ENCODE measurements around the gene LIPA.
"Not testable (repeated sequence)": the region's sequence is repeated elsewhere in the genome, so short reads cannot be mapped to it uniquely, and the experiment has no call there.

LIPA gene

DNA sequence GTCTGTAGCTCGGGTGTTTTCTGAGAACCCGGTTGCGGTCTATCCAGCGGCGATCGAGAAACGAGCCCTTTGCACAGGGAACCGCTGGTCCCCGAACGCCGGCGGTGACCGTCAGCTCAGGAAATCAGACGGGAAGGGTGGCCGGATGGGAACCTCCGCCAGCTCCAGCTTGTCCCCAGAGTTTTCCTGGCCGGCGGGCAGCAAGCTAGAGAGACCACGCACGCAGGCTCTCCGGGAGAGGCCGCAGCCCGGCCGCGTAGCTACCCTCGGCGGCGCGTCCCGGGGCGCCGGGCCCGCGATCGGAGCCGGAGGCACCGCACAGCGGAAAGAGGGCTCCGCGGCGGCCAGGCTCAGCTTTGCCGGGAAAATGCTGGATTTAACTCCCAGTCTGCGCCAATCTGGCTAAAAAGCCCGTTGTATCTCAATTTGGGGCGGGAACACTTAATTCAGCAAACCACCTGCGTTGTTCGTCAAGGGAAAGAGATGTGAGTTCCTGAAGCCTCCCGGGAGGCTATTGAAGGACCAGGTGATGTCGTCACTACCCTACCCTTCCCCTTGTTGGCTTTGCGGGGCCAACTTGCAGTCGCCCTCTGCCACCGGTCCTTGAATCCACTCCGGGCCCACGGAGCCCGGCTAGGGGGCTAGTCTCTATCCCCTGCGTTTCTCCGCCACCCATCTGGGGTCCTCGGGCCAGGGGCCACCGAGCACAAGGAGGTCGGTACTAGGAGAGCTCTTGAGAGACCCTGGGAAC, 43.6 kb downstream of the LIPA start:
- DNase-seq (ENCODE audit: low read depth) = peak; percentile 3

GRCh38 chr10:89207181-89207800, 44.3 kb downstream of the LIPA start, which contains the start of gene CH25H:
Gene CH25H (minus strand): TSS chr10:89207317. CDS start chr10:89207292, 25 bp downstream.
- peak; percentile 47 for DNase-seq (ENCODE audit: low read depth)

DNA sequence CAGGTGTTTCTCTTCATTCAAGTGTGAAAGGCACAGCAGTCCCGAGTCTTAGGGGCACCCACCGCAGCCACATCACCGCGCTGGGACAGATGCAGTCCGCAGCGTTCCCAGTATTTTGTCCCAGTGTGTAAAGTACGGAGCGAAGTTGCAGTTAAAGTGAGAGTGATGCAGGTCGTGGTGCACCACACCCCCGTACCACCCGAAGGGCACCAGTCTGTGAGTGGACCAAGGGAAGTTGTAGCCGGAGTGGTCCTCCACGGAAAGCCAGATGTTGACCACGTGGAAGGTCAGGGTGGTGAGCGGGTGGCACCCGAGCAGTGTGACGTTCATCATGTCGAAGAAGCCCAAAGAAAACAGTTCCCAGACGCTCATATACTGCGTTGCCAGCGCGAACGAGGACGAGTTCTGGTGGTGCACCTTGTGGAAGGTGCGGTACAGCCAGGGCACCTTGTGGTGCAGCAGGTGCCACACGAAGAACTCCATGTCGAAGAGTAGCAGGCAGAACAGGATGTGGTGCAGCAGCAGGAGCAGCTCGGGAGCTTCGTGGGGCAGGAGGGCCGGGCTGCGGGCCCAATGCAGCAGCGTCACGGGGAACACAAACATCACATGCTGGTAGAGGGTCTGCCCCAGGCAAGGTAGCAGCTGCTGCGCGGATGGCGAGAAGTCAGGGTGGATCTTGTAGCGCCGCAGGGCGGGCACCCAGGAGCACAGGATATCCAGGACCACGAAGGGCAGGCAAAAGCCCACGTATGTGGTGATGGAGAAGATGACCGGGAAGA, 45.0 kb downstream of the LIPA start:
- DNase-seq (ENCODE audit: low read depth) = no peak

GRCh38 chr10:89204621-89205185, 46.9 kb downstream of the LIPA start:
- no peak for DNase-seq (ENCODE audit: low read depth)

DNA sequence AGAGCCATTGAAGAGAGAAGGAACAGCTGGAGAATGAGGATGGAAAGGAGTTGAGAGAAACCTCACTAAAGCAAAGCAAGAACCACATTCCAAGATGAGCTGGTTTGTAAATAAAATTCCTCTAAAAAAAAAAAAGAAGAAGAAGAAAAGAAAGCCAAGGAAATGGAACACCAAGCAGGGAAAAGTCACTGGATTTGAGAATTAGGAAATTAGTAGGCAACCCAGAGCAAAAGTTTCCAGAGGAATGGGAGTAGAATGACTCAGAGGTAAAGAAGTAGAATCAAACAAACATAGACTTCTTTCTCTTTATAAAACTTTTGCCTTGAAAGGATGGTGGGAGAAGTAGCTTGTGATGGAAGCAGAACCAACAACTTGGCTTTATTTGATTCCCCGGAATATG, 48.3 kb downstream of the LIPA start:
- DNase-seq (ENCODE audit: low read depth) = no peak

DNA sequence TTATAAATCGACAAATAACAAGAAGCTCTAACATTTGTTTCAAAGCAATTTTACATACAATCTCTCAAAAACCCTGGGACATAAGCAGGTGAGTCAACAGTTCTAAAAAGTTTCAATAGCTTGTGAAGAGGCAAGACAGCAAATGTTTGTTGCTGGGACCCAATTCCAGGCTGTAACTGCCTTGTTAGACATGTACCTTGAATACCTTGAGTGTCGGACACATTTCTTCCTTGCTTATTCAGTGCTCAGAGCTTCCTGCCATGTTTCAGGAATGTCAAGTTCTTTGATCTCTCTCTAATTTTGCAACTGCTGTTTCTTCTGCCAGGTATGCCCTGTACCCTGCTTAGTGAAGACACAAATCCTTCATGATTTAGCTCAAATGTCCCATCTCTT, 49.5 kb downstream of the LIPA start:
- no peak for DNase-seq (ENCODE audit: low read depth)

DNA sequence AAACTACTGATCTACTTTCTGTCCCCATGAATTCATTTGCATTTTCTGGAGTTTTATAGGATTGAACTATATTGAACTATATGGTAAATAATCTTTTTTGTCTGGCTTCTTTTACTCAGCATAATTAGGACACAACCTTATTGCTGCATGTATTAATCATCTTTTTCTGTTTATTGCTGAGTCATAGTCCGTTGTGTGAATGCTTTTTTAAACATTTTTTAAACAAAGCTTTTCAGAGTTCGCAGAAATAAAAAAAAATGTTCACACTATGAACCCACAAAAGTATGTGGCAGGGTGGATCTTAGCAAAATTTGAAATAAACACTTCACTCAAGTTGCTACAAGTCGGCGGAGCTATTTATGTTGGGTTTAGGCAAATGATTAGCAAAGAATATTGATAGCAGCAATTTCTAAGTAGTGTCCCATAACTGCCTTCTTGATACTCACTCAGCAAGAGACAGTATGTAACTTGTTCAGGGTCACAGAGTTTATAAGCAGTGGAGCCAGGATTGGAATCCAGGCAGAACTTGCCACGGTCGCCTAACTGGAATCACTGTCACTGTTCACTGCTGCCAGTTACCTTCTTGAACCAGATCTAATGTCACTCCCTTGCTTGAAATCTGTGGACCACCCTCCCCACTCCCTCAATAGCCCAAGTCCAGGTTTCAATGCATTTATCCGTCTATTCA, 50.1 kb downstream of the LIPA start:
- DNase-seq (ENCODE audit: low read depth) = peak; percentile 3

DNA sequence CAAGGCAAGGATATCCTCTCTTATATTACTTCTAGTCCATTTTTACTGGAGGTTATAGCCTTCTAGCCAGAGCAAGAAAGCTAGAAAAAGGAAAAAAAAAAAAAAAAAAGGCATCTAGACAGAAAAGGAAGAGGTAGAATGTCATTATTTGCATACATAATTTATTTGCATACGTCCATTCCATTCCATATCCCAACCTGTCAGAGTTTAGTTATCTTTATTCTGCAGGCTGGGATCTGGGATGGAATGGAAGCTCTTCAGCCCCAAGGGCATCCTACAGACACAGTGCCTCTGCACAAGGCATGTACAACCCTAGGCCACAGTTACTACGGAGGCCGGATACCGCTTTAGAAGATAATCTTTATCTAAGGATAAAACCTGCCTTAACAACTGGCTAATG, 54.1 kb downstream of the LIPA start:
- no peak for DNase-seq (ENCODE audit: low read depth)

DNA sequence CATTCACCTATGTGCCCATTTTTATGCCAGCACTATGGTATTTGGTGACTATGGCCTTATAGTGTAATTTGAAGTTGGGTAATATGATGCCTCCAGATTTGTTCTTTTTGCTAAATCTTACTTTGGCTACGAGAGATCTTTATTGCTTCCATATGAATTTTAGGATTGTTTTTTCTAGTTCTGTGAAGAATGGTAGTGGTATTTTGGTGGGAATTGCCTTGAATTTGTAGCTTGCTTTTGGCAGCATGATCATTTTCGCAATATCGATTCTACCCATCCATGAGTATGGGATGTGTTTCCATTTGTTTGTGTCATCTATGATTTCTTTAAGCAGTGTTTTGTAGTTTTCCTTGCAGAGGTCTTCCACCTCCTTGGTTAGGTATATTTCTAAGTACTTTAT, 60.3 kb downstream of the LIPA start:
- DNase-seq (ENCODE audit: low read depth) = not testable (repeated sequence)

DNA sequence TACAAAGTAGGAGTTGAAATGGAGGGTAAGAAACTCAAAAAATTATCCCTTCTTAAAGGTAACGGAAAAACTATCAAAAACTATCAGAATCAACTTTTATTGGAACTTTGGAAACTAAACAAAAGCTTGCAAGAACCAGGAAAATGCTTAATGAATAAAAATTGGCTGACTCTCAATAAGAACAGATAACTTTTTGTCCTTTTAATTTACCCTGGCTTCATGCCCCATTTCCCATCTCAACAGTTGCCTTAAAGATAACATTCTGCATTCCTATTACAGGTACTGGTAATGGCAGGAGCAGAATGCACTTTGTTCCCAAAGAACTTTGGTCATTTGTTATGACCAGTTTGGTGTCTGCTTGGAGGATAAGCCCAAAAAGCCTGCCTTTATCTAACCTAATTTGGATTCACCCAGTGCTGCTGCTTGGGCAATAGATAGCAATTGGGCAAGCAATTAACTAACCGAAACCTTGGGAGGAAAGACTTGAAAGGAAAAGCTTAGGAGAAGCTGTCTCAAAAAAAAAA, 62.3 kb downstream of the LIPA start:
- no peak for DNase-seq (ENCODE audit: low read depth)

DNA sequence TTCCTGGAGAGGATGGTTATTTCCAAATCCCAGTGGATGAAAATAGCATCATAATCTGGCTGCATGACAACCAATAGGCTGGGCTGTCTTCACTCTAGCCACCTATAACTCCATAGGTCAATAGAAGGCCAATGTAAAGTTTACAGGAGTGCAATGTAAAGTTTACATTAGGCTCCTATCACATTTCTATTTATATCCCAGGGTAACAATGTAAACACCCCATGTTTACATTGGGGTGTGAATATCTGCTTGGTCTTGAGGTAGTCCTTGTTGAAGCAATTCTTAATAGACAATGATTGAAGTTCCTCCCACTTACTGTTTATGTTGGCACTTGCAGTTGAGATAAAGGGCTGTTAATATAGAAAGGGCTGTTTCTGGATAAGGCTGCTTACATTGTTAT, 65.9 kb downstream of the LIPA start:
- no peak for DNase-seq (ENCODE audit: low read depth)

DNA sequence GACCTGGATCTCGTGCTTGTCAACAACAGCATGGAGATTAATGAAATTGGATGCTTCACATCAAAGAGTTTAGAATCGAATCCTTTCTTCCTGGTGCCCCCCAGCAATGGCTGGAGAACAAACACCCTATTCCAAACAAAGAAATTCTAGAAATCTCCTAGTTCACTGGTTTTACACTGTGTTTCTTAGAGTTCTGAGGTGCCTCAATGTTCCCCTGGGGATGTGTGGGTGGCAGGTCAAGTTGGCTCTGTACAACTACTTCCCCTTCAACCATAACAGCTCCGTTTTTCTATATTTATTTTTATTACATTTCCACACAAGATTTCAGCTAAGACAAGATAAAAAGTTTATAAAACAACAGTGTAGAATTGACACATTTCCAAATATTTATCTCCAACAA, 66.9 kb downstream of the LIPA start:
- DNase-seq (ENCODE audit: low read depth) = no peak

GRCh38 chr10:89183571-89183970, 68.0 kb downstream of the LIPA start:
- DNase-seq (ENCODE audit: low read depth) = no peak

DNA sequence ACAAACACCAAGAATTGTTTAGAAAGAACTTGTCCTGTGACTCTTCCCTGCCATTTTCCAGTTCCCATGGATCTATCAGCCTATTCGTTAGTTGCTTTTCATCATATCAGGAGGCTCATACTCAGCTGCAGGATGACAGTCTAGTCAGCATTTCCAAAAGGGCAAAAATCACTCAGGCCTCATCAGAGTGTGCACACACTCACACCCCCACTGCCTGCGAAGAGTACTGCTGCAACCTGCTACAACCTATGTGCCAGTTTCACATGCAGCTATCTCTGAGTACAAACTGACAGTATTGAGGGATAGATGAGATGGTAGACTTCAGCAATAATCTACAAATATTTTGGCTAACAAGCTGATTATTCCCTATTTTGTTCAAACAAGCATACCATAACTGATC, 68.7 kb downstream of the LIPA start:
- no peak for DNase-seq (ENCODE audit: low read depth)

- DNase-seq (ENCODE audit: low read depth) = no peak
These were observed 75.8 kb downstream of the LIPA start for GRCh38 chr10:89175816-89176215.

DNA sequence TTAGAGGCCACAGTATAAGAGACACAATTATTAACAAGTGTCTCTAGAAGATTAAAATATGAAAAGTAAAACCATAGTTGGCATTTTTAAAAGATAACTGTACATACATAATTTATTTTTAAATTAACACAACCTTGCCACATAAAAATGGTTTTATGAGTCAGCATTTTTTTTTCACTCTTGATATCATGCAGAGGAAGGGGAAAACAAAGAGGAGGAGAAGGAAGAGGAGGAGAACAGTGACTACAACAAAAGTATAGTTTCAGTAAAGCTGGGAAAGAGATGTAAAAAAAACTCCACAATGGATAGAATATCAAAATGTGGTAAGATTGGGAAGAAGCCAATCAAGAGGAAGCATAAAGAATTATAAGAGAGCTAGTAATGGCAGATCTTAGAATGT, 78.5 kb downstream of the LIPA start:
- DNase-seq (ENCODE audit: low read depth) = no peak

- DNase-seq (ENCODE audit: low read depth) = no peak
These were observed 79.6 kb downstream of the LIPA start for GRCh38 chr10:89171996-89172395.

DNA sequence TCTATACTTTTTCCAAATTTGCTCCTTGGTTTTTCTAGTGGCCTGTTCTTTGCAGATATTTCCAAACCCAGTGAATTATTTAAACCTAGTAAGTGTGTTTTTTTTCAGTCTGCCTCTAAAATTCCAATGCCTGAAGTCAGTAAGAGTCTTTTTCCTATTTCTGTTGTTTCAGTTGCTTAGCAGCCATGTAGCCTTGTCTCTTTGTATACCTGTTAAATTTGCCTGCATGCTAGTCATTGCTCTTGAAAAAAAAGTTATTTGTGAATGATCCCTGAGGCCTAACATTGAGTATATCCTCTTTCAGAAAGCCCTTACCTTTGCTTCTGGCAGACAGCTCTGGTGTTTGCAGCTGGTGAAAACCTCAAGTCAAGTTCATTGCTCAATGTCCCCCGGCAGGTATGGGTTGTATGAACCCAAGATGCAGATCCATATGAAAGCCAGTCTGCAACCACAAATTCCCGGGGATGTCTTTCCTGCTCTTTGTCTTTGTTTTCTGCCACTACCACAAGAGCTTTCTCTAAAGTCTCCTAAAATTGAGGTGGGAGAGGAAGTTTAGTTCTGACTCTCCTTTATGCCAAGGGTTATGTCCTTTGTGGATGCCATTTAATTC, 80.2 kb downstream of the LIPA start:
- DNase-seq (ENCODE audit: low read depth) = no peak

DNA sequence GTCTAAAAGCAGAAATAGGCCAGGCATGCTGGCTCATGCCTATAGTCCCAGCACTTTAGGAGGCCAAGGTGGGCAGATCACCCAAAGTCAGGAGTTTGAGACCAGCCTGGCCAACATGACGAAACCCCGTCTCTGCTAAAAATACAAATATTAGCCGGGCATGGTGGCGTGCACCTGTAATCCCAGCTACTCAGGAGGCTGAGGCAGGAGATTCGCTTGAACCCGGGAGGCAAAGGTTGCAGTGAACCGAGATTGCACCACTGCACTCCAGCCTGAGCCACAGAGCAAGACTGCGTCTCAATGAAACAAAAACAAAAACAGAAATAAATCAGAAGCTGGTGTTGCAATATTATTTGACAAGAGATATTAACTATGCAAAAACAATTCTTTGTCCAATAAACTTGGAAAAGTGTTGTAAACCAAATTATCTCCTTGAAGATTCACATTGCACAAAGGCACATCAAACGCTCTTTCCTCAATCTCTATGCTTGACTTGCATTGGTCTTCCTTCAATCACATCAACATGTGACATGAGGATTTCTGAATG, 83.1 kb downstream of the LIPA start:
- DNase-seq (ENCODE audit: low read depth) = not testable (repeated sequence)

- DNase-seq (ENCODE audit: low read depth) = no peak
These were observed 83.7 kb downstream of the LIPA start for GRCh38 chr10:89167915-89168314.

DNA sequence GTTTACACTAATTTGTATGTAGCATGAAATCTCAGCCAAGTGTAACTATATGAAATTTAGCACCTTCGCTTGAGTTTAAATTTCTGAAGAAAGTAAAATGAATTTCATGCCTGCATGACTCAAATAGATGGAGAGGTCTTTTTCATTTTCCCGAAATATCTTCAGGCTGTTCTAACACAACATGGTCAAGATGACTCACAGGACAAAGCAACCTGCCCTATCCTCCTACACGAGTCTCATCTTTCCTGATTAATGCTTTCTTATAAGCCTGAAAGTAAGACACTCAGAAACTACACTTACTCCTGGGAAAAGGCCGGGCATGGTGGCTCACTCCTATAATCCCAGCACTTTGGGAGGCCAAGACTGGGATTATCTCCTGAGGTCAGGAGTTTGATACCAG, 85.7 kb downstream of the LIPA start:
- peak; percentile 53 for DNase-seq (ENCODE audit: low read depth)

All from amniotic epithelial cell (primary cell).